GDM1 (cell line): Measurements from ENCODE around the gene SH3D21.

Experiments used
- DNase-seq: peaks from one replicate; lab custom pipeline; 2025; lab: John Stamatoyannopoulos, UW

The SH3D21 gene

GRCh38 chr1:36359383-36359782 lies 53.2 kb downstream of the SH3D21 start:
- no peak for DNase-seq

GRCh38 chr1:36359911-36360550 lies 53.9 kb downstream of the SH3D21 start:
- no peak for DNase-seq

GRCh38 chr1:36365381-36365780 lies 59.2 kb downstream of the SH3D21 start:
- DNase-seq, result no peak

GRCh38 chr1:36366091-36366661 lies 60.0 kb downstream of the SH3D21 start:
- DNase-seq, result no peak

DNA sequence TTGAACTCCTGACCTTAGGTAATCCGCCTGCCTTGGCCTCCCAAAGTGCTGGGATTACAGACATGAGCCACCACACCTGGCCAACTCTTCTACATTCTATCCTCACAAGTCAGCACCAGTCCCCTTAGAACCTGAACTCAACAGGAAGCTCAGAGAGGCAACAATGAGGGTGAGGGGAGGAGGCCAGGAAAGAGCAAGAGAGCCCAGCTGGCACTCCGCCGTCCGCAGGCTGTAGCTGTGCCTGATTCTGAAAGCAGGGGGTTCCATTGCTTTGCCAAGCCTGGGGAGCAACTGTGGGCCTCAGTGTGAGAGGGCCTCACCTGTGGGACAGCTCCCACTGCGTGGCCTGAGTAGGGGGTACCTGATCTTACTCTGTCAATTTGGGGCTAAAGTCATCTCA lies 60.9 kb downstream of the SH3D21 start:
- DNase-seq, result no peak

GRCh38 chr1:36367798-36368197 lies 61.6 kb downstream of the SH3D21 start:
- no peak for DNase-seq

DNA sequence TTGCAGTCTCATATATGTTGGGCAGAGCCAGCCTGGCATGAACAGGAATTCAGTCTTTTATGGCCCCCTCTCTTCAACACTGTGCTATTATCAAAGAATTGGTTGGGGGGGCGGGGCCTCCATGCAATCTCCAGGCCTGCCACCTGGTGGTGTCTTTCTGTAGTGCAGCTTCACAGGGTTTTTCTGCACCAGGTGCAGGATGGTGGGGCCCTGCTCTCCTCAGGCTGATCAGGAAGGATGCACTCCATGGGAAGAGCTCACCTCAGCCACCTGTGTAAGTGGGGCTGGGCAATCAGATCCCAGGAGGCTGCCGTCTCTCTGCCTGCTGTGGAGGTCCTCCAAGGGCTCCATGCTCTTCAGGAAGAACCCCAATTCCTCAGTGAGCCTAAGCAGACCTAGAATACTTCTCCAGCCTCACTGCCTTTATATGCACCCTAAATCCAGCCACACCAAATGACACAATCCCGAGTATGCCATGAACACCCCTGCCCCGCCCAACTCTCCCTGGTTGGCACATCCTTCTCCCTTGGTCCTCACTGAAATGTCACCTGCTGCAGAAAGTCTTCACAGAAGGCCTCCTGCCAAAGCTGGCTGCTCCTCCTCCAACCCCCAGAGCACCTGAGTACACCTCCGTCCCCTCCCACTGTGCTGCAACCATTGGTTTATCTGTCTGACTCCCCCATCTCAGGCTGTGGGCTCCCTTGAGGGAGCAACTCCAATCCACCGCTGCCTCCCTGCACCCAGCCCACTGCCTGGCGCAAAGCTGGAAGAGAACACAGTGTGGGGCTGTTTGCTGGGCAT lies 63.1 kb downstream of the SH3D21 start:
- peak; percentile 31 for DNase-seq
